GM06990 (cell line): ENCODE measurements around the gene LHFPL3.

Experiments used
- DNase-seq: peaks from one replicate; pipeline ENCODE4 v3.0.0-alpha.2; 2011; ENCODE audit not compliant: insufficient read length; ENCODE audit errors: extremely low read depth
- H3K27me3 ChIP-seq: replicated peaks from 2 replicates; pipeline ENCODE4 v1.6.0; 2011; ENCODE audit warnings: low read length; ENCODE audit not compliant: control insufficient read depth, insufficient read depth
- H3K36me3 ChIP-seq: 2 replicates; pipeline ENCODE4 v1.5.1; 2011; ENCODE audit warnings: low read length; ENCODE audit not compliant: control insufficient read depth, insufficient read depth
- H3K4me3 ChIP-seq: replicated peaks from 2 replicates; pipeline ENCODE4 v1.5.1; 2011; ENCODE audit warnings: low read depth, mild to moderate bottlenecking, control low read depth, low read length
- CTCF ChIP-seq: IDR thresholded peaks from 2 replicates; pipeline ENCODE4 v1.5.1; 2011; ENCODE audit warnings: low read length, control low read depth, mild to moderate bottlenecking, inconsistent platforms; ENCODE audit not compliant: insufficient read depth, poor library complexity, severe bottlenecking

LHFPL3 gene

GRCh38 chr7:104371216-104371979 is 43.0 kb downstream of the LHFPL3 start:
- no peaks in the 10 kb centered on the region for H3K36me3 ChIP-seq
- no peaks in the 10 kb centered on the region for H3K27me3 ChIP-seq
- DNase-seq: no peak
- no peak for TF ChIP-seq CTCF
- H3K4me3 ChIP-seq: no peak overlapping the region

- no peaks in the 10 kb centered on the region for H3K36me3 ChIP-seq
- DNase-seq: no peak
- H3K27me3 ChIP-seq: no peaks in the 10 kb centered on the region
- no peak for TF ChIP-seq CTCF
- no peak overlapping the region for H3K4me3 ChIP-seq
Observed at GRCh38 chr7:104371980-104372357, 43.6 kb downstream of the LHFPL3 start.

GRCh38 chr7:104382616-104383015 is 54.2 kb downstream of the LHFPL3 start:
- H3K27me3 ChIP-seq: no peaks in the 10 kb centered on the region; the same call in 1 of the 2 replicates
- DNase-seq: no peak
- no peak for TF ChIP-seq CTCF
- no peak overlapping the region for H3K4me3 ChIP-seq
- H3K36me3 ChIP-seq: no peaks in the 10 kb centered on the region

- no peak for TF ChIP-seq CTCF
Observed at GRCh38 chr7:104386943-104387342, 58.5 kb downstream of the LHFPL3 start.

GRCh38 chr7:104388222-104388621 is 59.8 kb downstream of the LHFPL3 start:
- H3K4me3 ChIP-seq: no peak overlapping the region
- no peak for TF ChIP-seq CTCF
- H3K27me3 ChIP-seq: no peaks in the 10 kb centered on the region
- no peaks in the 10 kb centered on the region for H3K36me3 ChIP-seq
- DNase-seq: no peak

More at GRCh38 chr7:104386943-104387342, 58.5 kb downstream of the LHFPL3 start:
- Histone ChIP-seq H3K36me3 (no peaks in the 10 kb centered on the region), H3K27me3 (no peaks in the 10 kb centered on the region), H3K4me3 (no peak overlapping the region)
- DNase-seq: no peak
